ENCODE measurements around the gene TELO2.

The TELO2 gene

DNA sequence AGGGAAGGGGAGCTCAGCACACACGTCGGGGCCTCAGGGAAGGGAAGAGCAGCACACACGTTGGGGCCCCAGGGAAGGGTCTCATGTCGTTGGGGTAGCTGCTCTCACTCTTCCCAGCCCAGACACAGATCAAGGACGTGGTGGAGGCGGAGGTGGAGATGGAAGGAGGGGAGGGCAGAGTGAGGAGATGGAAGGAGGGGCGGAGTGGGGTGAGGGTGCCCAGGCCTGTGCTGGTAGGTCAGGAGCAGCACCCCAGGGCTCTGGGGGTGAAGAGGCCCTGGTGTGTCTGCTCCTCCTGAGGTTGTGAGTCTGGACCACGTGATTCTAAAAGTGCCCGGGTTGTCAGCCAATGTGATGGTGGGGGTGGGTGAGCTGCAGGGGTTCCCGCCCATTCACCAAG is 33.2 kb upstream of the TELO2 start:
- TF ChIP-seq CTCF (conservative IDR thresholded peaks at IDR 0.05), result no peak

GRCh38 chr16:1460602-1461138 is 32.5 kb upstream of the TELO2 start:
- no peak overlapping the region for H3K27ac ChIP-seq
- TF ChIP-seq CTCF (conservative IDR thresholded peaks at IDR 0.05), result no peak

More for the DNA sequence above, 33.2 kb upstream of the TELO2 start:
- no peak overlapping the region for H3K27ac ChIP-seq

DNA sequence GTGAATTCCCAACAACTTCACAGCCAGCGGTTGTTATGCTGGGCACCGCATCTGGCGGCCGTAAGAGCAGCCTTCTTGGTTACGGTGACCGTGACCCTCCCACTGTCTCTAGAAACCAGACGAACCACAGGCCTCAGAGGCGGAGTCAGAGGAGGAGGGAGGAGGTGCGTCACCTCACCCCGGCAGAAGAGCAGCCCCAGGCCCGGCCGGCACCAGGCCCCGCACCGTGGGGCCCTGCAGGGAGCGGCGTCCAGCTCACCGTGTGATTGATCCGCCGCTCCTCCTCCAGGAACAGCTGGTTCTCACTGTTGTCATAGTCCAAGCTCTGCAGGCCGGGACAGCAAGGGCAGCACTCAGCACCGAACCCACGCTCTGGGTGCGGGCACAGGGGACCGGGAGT is 32.0 kb upstream of the TELO2 start:
- TF ChIP-seq CTCF (conservative IDR thresholded peaks at IDR 0.05), result no peak
- H3K27ac ChIP-seq, result no peak overlapping the region

DNA sequence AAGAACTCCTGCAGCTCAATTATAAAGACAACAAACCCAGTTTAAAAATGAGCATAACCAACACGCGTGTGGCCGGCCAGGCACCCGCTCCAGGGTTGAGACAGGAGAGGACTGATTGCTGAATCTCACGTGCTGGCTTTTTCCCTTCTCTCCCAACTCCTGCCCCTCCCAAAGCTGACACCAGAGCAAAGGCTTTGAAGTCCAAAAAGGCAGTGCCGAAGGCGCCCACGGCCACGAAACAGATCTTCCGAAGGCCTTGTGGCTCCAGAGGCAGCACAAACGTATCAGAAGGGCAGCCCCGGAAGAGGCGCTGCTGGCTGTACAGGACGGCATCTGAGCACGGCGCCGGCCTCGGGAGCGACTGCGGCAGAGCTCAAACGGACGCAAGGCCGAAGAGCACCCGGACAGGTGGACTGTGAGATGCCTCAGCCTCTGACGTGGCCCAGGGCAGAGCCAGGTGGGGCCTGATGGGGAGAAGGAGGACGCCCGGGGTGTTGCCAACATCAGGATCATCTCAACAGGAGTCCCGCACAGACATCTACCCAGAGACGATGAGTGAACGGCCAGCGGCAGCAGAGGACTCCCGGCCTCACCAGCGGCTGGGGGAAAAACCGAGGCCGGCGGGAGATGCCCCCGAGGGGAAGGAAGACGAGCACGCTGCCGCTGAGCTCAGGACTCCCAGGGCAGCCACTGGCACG is 28.8 kb upstream of the TELO2 start:
- no peak overlapping the region for H3K27ac ChIP-seq
- TF ChIP-seq CTCF (conservative IDR thresholded peaks at IDR 0.05), result no peak

DNA sequence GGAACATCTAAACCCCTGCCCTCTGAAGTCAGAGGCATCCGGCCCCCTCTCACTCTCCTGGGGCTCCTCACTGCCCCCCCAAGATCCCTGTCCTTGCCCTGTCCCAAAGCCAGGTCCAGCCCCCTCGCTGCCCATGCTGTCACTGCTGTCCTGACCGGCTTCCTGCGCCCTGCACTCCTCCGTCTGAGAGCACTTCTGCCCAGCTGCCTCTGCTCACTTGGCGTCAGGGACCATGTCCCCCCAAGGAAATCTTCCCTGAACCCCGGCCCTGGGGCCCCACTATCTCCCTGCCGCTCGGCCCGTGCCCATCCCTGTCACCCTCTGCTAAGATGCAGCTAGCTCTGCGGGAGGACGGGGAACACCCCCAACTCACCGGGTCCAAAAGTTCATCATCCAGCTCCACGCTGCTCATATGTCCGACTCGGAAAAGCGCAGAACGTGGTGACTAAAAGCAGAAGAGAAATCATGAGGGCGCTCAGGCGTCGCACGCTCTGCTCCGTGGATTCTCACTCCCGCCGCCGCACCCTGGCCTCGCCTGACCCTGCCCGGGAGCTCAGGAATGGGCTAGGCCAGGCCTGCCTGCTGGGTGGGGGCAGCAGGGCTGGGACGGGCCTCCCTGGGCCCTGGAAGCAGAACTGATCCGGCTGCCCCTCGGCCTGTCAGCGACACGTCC is 28.1 kb upstream of the TELO2 start:
- H3K27ac ChIP-seq, result no peak overlapping the region
- TF ChIP-seq CTCF (conservative IDR thresholded peaks at IDR 0.05), result no peak

- H3K27ac ChIP-seq, result no peak overlapping the region
- TF ChIP-seq CTCF (conservative IDR thresholded peaks at IDR 0.05), result no peak
Measured at GRCh38 chr16:1465567-1465915, 27.6 kb upstream of the TELO2 start.

DNA sequence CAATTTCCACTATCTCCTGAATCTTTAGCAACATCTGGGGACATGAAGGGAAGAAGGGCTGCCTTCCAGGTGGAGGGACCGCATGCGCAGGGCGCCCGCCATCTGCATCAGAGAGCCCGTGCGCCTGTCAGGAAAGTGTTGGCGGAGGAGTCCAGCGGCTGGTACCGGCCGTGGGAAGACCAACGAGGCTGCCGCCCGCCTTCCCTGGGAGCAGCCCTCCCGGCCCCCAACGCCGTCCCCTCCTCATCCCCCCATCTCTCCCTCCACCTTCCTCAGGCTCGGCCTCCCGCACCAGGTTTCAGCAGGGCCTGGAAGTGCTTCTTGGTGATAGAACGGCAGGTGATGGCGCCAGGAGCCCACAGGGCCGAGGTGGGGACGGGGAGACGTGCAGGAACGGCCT is 27.1 kb upstream of the TELO2 start:
- TF ChIP-seq CTCF (conservative IDR thresholded peaks at IDR 0.05), result no peak
- no peak overlapping the region for H3K27ac ChIP-seq
